GM12864 (cell line): ENCODE results near the gene PLCG1.

ENCODE experiments used
- DNase-seq: peaks from one replicate; pipeline ENCODE4 v3.0.0-alpha.2; 2011; ENCODE audit warnings: low read depth
- H3K4me3 ChIP-seq: 2 replicates; pipeline ENCODE4 v1.5.1; 2011; ENCODE audit warnings: mild to moderate bottlenecking, low read depth, low read length, control low read depth
- CTCF ChIP-seq: IDR thresholded peaks from 2 replicates; pipeline ENCODE4 v1.5.1; 2011; ENCODE audit warnings: low read depth, mild to moderate bottlenecking, moderate library complexity, low read length, control low read depth, inconsistent platforms; ENCODE audit errors: missing control alignments

Gene PLCG1

GRCh38 chr20:41219824-41220223 lies 82.5 kb downstream of the PLCG1 start:
- no peak overlapping the region for H3K4me3 ChIP-seq

DNA sequence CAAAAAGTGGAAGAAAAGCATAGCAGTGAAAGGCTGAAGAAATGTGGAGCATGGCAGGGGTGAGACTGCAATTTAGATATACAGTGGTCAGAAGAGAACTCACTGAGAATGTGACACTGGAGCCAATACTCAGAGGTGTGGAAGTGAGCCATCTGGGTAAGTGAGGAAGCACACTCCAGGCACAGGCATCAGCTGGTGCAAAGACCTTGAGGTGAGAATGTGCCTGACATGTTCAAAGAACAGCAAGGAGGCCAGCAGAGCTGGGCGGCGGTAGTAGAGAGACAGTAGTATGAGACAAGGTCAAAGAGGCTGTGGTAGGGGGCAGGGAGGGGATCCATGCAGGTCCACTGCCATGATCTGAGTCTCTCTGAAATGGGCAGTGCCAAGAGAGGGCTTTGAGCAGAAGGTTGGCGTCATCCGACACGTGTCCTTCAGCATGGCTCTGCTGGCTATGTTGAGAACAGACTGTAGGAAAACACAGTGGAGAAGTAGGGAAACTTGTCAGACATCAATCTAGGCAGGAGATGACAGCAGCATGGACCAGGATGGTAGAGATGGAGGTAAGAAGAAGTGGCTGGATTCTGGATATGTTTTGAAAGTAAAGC lies 84.4 kb downstream of the PLCG1 start:
- no peak overlapping the region for H3K4me3 ChIP-seq
- TF ChIP-seq CTCF: no peak
- no peak for DNase-seq

More at GRCh38 chr20:41219824-41220223, 82.5 kb downstream of the PLCG1 start:
- no peak for TF ChIP-seq CTCF
- no peak for DNase-seq

DNA sequence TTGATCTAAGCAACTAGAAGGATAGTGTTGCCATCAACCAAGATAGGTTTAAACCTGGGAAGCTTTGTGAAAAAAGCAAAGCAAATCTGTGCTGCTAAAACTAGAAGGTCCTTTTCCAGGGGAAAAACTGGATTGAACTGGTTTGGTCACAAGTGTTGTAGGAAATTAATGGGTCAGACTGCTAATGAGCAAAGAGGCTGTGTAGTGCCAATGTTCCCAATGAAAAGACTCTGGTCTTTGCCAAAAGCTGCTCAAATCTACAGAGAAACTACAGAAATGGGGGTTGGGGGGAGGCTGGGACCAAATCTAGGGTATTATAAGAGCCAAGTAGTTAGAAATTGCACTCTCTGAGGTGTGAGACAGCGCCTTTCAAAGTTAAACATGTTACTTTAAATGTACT lies 85.0 kb downstream of the PLCG1 start:
- H3K4me3 ChIP-seq: no peak overlapping the region
- DNase-seq: no peak
- no peak for TF ChIP-seq CTCF

- no peak for DNase-seq
- no peak for TF ChIP-seq CTCF
- no peak overlapping the region for H3K4me3 ChIP-seq
Observed at GRCh38 chr20:41222703-41223102, 85.4 kb downstream of the PLCG1 start.

DNA sequence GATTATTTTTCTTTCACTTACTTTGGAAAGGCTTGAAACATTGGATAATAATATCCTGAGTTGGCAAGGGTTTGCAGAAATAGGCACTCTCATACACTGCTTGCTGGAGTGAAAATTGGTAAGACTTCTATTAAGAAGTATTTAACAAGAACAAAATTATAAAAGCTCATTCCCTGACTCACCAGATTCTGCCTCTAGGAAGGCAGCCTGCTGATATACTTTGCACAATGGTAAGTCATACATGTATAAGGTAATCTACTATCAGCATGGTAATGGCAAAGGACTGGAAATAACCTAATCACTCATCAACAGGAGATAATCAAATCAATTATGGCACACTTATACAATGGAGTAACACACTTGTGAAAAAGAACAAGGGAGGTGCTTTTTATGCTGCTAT lies 85.8 kb downstream of the PLCG1 start:
- no peak overlapping the region for H3K4me3 ChIP-seq
- TF ChIP-seq CTCF: no peak
- no peak for DNase-seq

DNA sequence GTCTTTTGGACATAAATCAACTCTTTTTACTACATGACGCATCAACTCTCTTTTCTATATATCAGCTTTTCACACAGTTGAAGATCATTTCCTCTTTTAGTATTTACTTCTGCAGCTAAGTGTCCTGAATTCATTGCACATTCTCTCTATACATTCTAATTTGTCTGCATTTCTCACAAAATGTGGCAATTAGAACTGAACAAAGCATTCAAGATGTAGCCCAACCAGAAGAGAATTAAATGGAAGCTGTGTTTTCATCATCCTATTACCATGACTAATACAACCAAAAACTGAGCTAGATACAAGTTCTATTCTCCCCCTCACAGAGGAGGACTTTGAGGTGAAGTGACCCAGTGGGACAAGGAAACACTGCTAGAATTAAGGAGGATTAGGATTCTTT lies 86.9 kb downstream of the PLCG1 start:
- DNase-seq: no peak
- no peak for TF ChIP-seq CTCF
- no peak overlapping the region for H3K4me3 ChIP-seq

DNA sequence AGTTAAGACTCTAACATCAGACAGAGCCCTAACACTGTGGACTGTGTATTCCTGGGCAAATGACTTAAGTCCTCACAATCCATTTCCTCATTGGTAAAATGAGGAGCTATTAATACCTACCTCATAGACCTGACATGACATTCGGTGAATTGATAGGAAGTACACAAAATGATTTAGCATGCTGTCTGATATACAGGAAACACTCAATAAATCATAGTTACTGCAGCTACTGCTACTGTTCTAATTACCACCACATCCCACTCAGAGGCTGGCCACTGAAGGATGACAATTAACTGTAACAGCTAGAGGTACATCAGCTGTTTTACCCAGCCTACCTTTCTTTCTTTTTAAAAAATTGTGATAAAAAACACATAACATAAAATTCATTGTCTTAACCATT lies 87.7 kb downstream of the PLCG1 start:
- TF ChIP-seq CTCF: no peak
- DNase-seq: no peak
- H3K4me3 ChIP-seq: no peak overlapping the region
